ENCODE measurements around the gene FASTK. TPM values are rescaled to one million over a fixed set of nuclear protein-coding genes. Genes with fewer than 3 reads are reported as not detected.
A peak's percentile ranks its signal among the peaks of the same experiment; 100 is the strongest.

Gene FASTK
- total RNA-seq, 2 donors from 2014 or later = 85.9 to 96.4 TPM

- Histone ChIP-seq H3K9me3 (no peaks in the 10 kb centered on the region), H3K36me3 (peaks cover 16% of the 10 kb centered on the region), H3K4me3 (peak overlapping the region; percentile 67 to 85), H3K27ac (peak overlapping the region; percentile 94 to 97), H3K4me1 (peaks cover 0 to 62% of the 10 kb centered on the region in 2 donors), H3K27me3 (no peaks in the 10 kb centered on the region)
- peak in 1 of 2 donors; percentile 25 for TF ChIP-seq CTCF (IDR thresholded peaks at IDR 0.05)
- no peak for DNase-seq (ENCODE audit: low spot score)
These were observed 20.0 kb downstream of the FASTK start for GRCh38 chr7:151060416-151061212.

DNA sequence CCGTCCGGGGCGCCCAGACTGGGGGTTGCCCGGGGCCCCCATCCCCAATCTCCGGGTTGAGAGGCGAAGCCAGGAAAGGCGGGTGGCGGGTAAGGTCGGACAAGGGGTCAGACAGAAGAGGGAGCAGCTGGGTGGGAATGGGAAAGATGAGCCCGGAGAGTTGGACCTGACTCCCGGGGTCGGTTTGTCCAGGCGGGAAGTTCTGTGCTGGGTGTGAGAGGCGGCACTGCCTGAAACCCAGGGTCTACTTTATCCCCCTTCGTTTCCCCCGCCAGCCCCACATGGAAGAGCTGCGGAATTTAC, 20.5 kb downstream of the FASTK start:
- peaks cover 10% of the 10 kb centered on the region for H3K36me3 ChIP-seq
- peak overlapping the region; percentile 94 to 97 for H3K27ac ChIP-seq
- H3K27me3 ChIP-seq = no peaks in the 10 kb centered on the region
- peak in 1 of 2 donors; percentile 4 for TF ChIP-seq CTCF (IDR thresholded peaks at IDR 0.05)
- no peaks in the 10 kb centered on the region for H3K9me3 ChIP-seq
- DNase-seq (ENCODE audit: low spot score) = no peak
- peak overlapping the region; percentile 67 to 85 for H3K4me3 ChIP-seq
- H3K4me1 ChIP-seq = peaks cover 0 to 62% of the 10 kb centered on the region in 2 donors

DNA sequence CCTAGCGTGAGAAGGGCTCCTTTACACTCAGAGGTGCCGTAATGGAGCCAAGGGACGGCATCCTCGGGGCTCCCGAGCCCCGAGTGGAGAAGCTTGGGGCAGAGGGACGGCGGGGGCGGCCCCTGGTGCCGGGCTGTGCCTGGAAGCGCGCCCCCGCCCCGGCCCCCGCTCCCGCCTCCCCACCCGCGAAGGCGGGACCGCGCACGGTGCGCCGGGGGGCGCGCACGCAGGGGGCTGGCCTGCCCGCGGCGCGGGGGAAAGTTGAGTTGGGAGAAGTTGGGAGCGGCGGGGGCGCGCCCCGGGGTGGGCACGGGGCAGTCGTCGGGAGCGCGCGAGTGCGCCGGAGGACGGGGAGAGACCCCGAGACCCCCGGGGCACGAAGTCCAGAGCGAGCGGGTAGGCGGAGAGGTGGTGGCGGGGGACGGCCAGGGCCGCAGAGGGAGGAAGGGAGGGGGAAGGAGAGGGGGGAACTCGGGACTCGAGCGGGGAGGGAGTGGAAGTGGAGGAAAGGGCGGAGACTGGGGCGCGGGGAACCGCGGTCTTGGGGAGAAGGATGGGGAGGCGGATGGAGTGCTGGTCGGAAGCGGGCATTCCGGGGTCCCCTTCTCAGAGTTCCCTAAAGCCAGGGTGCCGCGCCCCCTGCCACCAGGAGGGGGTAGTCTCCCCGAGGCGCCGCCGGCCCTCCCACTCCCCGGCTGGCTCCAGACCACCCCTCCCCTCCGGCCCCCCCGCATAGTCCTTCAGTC, 21.1 kb downstream of the FASTK start, which contains the start of gene SLC4A2:
Gene SLC4A2, plus strand, starts transcription at position 223 of the 746 bp plus-strand sequence. CDS start 2,399 bp downstream, outside the sequence.
- Histone ChIP-seq H3K4me1 (peaks cover 0 to 62% of the 10 kb centered on the region in 2 donors), H3K27ac (peak within 1 kb of the TSS; percentile 94 to 97), H3K4me3 (peak within 1 kb of the TSS; percentile 67 to 85), H3K36me3 (peaks cover 5% of the 10 kb centered on the region), H3K9me3 (no peaks in the 10 kb centered on the region), H3K27me3 (no peaks in the 10 kb centered on the region)
- peak; percentile 77 for DNase-seq (ENCODE audit: low spot score)
- TF ChIP-seq CTCF (IDR thresholded peaks at IDR 0.05) = peak; percentile 51 to 71

DNA sequence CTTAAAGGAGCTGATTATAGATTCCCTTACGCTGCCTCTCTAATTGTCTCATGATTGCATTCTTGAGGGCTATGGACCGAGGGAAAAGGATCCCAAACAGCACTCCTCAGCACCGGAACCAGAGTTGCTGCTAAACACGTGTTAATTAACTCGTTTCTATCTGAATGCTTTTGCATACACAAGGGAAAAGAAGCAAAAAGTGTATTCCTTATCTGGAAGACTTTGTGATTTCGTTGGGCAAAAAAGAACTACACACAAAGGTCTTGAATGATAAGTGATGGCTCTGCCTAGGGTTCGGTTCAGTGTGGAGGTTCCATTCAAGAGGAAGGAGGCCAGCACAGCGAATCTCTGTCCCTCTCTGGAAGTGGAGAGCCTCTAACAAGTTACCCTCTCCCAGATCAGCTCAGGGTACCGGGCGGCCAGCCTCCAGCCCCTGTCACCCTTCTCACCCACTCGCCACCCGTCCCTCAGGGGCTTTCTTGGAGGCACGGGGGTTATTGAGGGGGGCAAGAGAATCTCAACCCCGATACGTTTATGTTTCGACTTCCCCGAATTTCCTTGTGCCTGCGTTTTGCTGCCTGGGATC, 21.7 kb downstream of the FASTK start:
- Histone ChIP-seq H3K4me3 (peak overlapping the region; percentile 67 to 85), H3K36me3 (no peaks in the 10 kb centered on the region), H3K27ac (peak overlapping the region; percentile 94 to 97), H3K27me3 (no peaks in the 10 kb centered on the region), H3K9me3 (no peaks in the 10 kb centered on the region), H3K4me1 (peaks cover 0 to 62% of the 10 kb centered on the region in 2 donors)
- no peak for TF ChIP-seq CTCF (IDR thresholded peaks at IDR 0.05)
- no peak for DNase-seq (ENCODE audit: low spot score)

DNA sequence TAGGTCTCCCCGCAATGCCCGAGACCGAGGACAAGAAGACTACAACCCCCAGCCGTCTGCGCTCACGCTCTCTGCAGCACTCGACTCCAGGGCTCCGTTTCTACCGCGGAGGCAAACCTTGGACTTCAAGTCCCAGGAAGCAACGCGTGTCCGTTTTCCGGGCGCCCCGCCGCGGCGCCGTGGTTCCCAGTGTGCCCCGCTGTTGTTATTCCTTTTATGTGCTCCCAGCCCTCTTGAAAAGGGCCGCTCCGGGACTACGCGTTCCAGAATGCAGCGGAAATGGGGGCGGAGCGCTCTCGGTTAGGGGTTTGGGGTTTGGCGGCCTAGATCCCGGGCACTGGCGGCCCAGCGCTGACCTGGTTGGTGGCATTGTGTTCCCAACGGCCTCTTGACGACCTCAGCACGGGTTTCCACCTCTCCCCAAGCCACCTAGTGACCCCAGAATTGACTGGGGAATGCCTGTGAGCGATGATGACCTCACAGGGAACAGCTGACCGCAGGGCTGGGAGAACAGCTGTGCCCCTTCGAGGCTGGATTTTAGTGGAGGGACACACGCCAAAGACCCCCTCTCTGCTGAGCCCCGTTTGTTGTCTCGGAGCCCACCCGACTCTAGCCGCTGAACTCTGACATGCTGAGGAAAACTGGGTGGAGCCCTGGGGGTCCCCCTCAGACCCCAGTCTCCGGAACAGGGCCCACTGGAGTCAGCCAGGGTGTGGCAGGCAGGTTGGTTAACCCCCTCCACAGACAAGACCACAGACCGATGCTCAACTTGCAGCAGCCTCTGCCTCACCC, 22.4 kb downstream of the FASTK start:
- no peaks in the 10 kb centered on the region for H3K9me3 ChIP-seq
- no peaks in the 10 kb centered on the region for H3K27me3 ChIP-seq
- peak overlapping the region; percentile 67 to 85 for H3K4me3 ChIP-seq
- no peak for TF ChIP-seq CTCF (IDR thresholded peaks at IDR 0.05)
- peak; percentile 100 for DNase-seq (ENCODE audit: low spot score)
- H3K27ac ChIP-seq = peak overlapping the region; percentile 94 to 97
- H3K4me1 ChIP-seq = peaks cover 0 to 55% of the 10 kb centered on the region in 2 donors
- no peaks in the 10 kb centered on the region for H3K36me3 ChIP-seq
